HEK293 (cell line): ENCODE measurements around the gene PIGQ.

ENCODE experiments used
- FEZF1 ChIP-seq: fragments of 450-650 bp; formaldehyde crosslinking; IDR thresholded peaks from 2 replicates; pipeline ENCODE4 v1.5.1; 2016; ENCODE audit warnings: missing biosample characterization, missing genetic modification characterization
- GFI1B ChIP-seq: fragments of 450-650 bp; formaldehyde crosslinking; IDR thresholded peaks from 2 replicates; pipeline ENCODE4 v1.5.1; 2016; ENCODE audit warnings: missing biosample characterization, missing genetic modification characterization
- GLIS1 ChIP-seq: fragments of 450-650 bp; formaldehyde crosslinking; IDR thresholded peaks from 2 replicates; pipeline ENCODE4 v1.5.1; 2016; ENCODE audit warnings: missing biosample characterization, missing genetic modification characterization
- HOXD13 ChIP-seq: sonication (generic); formaldehyde crosslinking; IDR thresholded peaks from 2 replicates; pipeline ENCODE4 v1.8.0; 2022; ENCODE audit warnings: missing genetic modification reagents, borderline replicate concordance
- KLF10 ChIP-seq: fragments of 450-650 bp; IDR thresholded peaks from 2 replicates; pipeline ENCODE4 v1.5.1; 2018; ENCODE audit warnings: missing biosample characterization, mild to moderate bottlenecking, missing genetic modification characterization
- KLF7 ChIP-seq: fragments of 450-650 bp; formaldehyde crosslinking; IDR thresholded peaks from 2 replicates; pipeline ENCODE4 v1.5.1; 2016; ENCODE audit warnings: missing biosample characterization, missing genetic modification characterization, borderline replicate concordance
- OVOL3 ChIP-seq: fragments of 450-650 bp; formaldehyde crosslinking; IDR thresholded peaks from 2 replicates; pipeline ENCODE4 v1.5.1; 2016; ENCODE audit warnings: missing biosample characterization, missing genetic modification characterization
- SP2 ChIP-seq: fragments of 450-650 bp; formaldehyde crosslinking; IDR thresholded peaks from 2 replicates; pipeline ENCODE4 v1.5.1; 2016; ENCODE audit warnings: missing biosample characterization, missing genetic modification characterization
- ZFP69B ChIP-seq: fragments of 450-650 bp; formaldehyde crosslinking; IDR thresholded peaks from 2 replicates; pipeline ENCODE4 v1.5.1; 2016; ENCODE audit warnings: missing biosample characterization, missing genetic modification characterization
- ZNF202 ChIP-seq: fragments of 450-650 bp; formaldehyde crosslinking; IDR thresholded peaks from 2 replicates; pipeline ENCODE4 v1.5.1; 2016; ENCODE audit warnings: missing biosample characterization, missing genetic modification characterization, borderline replicate concordance
- ZNF211 ChIP-seq: fragments of 450-650 bp; formaldehyde crosslinking; IDR thresholded peaks from 2 replicates; pipeline ENCODE4 v1.5.1; 2016; ENCODE audit warnings: low read depth, missing biosample characterization, missing genetic modification characterization
- ZNF239 ChIP-seq: fragments of 450-650 bp; formaldehyde crosslinking; IDR thresholded peaks from 2 replicates; pipeline ENCODE4 v1.5.1; 2016; ENCODE audit warnings: missing biosample characterization, missing genetic modification characterization
- ZNF266 ChIP-seq: fragments of 450-650 bp; formaldehyde crosslinking; IDR thresholded peaks from 2 replicates; pipeline ENCODE4 v1.5.1; 2016; ENCODE audit warnings: missing biosample characterization, missing genetic modification characterization, low read depth
- ZNF292 ChIP-seq: fragments of 450-650 bp; formaldehyde crosslinking; IDR thresholded peaks from 2 replicates; pipeline ENCODE4 v1.5.1; 2016; ENCODE audit warnings: low read depth, missing biosample characterization, missing genetic modification characterization, borderline replicate concordance
- ZNF324 ChIP-seq: fragments of 450-650 bp; formaldehyde crosslinking; IDR thresholded peaks from 2 replicates; pipeline ENCODE4 v1.5.1; 2016; ENCODE audit warnings: missing biosample characterization, missing genetic modification characterization
- ZNF335 ChIP-seq: fragments of 450-650 bp; formaldehyde crosslinking; conservative IDR thresholded peaks from 2 replicates; pipeline ENCODE4 v1.5.1; 2016; ENCODE audit warnings: missing biosample characterization, missing genetic modification characterization
- ZNF404 ChIP-seq: fragments of 450-650 bp; formaldehyde crosslinking; IDR thresholded peaks from 2 replicates; pipeline ENCODE4 v1.5.1; 2017; ENCODE audit warnings: missing biosample characterization, missing genetic modification characterization
- ZNF501 ChIP-seq: fragments of 450-650 bp; formaldehyde crosslinking; IDR thresholded peaks from 2 replicates; pipeline ENCODE4 v1.5.1; 2016; ENCODE audit warnings: missing biosample characterization, missing genetic modification characterization
- ZNF76 ChIP-seq: fragments of 450-650 bp; formaldehyde crosslinking; IDR thresholded peaks from 2 replicates; pipeline ENCODE4; 2016; ENCODE audit warnings: low read depth, missing biosample characterization, missing genetic modification characterization, borderline replicate concordance
- ZNF776 ChIP-seq: fragments of 450-650 bp; formaldehyde crosslinking; IDR thresholded peaks from 2 replicates; pipeline ENCODE4 v1.5.0; 2017; ENCODE audit warnings: missing biosample characterization, missing genetic modification characterization, borderline replicate concordance
- ZNF777 ChIP-seq: fragments of 450-650 bp; formaldehyde crosslinking; IDR thresholded peaks from 2 replicates; pipeline ENCODE4 v1.5.1; 2017; ENCODE audit warnings: missing biosample characterization, missing genetic modification characterization, borderline replicate concordance
- ZSCAN30 ChIP-seq: fragments of 450-650 bp; IDR thresholded peaks from 2 replicates; pipeline ENCODE4 v1.5.1; 2018; ENCODE audit warnings: missing biosample characterization, mild to moderate bottlenecking, missing genetic modification characterization, moderate library complexity
- ZXDB ChIP-seq: fragments of 450-650 bp; formaldehyde crosslinking; IDR thresholded peaks from 2 replicates; pipeline ENCODE4 v1.5.1; 2016; ENCODE audit warnings: missing biosample characterization, missing genetic modification characterization
- TF ChIP-seq, protein P1 (sequence below): fragments of 450-650 bp; IDR thresholded peaks from 2 replicates; pipeline ENCODE4 v1.5.1; 2018; ENCODE audit warnings: missing biosample characterization, missing genetic modification characterization
- TF ChIP-seq, protein P2 (sequence below): fragments of 450-650 bp; formaldehyde crosslinking; optimal IDR thresholded peaks from 2 replicates; pipeline ENCODE3; 2016; ENCODE audit warnings: missing biosample characterization, mild to moderate bottlenecking, missing genetic modification characterization
- TF ChIP-seq, protein P3 (sequence below): fragments of 450-650 bp; formaldehyde crosslinking; IDR thresholded peaks from 2 replicates; pipeline ENCODE4 v1.5.1; 2016; ENCODE audit warnings: missing biosample characterization, missing genetic modification characterization
- TF ChIP-seq, protein P4 (sequence below): fragments of 450-650 bp; formaldehyde crosslinking; IDR thresholded peaks from 2 replicates; pipeline ENCODE4 v1.5.1; 2016; ENCODE audit warnings: missing biosample characterization, missing genetic modification characterization
- TF ChIP-seq, protein P5 (sequence below): fragments of 450-650 bp; formaldehyde crosslinking; IDR thresholded peaks from 2 replicates; pipeline ENCODE4 v1.5.1; 2016; ENCODE audit warnings: missing biosample characterization, missing genetic modification characterization
- TF ChIP-seq, protein P6 (sequence below): fragments of 450-650 bp; formaldehyde crosslinking; IDR thresholded peaks from 2 replicates; pipeline ENCODE4 v1.5.1; 2017; ENCODE audit warnings: missing biosample characterization, missing genetic modification characterization
- TF ChIP-seq, protein P7 (sequence below): fragments of 450-650 bp; formaldehyde crosslinking; IDR thresholded peaks from 2 replicates; pipeline ENCODE4 v1.5.1; 2016; ENCODE audit warnings: missing biosample characterization, missing genetic modification characterization

The PIGQ gene

DNA sequence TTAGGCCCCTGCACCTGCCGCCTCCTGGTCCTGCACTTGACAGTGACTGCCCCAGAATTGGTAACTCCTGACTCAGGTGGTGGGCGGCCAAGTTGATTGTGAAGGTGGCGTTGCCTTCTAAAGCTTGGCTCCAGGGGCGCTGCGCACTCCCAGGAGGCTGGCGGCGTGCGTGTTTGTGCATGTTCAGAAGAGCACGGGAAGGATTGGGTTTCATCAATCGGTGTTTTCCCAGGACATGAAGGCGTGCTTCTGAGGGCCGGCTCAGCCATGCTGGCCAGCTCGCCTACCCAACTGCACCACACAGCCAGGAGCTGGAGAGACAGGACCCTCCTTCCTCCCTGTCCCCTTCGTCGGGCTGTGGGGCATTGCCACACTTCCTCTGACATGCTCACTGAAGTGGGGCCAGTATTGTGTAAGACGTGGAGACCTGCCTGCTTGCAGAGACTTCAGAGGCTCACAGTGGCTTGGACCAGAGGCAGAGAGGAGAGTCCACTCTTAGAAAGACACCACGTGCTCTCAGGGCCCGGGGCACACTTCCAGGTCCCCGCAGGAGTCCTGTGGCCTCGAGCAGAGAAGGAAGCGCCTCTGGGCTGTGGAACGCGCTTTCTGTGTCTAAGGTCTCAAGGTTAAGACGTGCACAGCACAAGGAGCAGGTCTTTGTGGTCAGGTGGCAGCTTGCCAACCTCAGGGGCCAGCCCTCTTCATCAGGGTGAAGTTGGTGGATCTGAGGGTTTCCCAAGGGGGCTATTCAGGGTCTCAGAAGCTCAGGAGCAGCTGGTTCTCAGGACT is 22.9 kb downstream of the PIGQ start (continued):
- TF ChIP-seq ZXDB (tag by site-specific recombination) (peak; percentile 82), KLF7 (tag by site-specific recombination) (no peak), ZNF266 (tag by site-specific recombination) (no peak), ZNF211 (tag by site-specific recombination) (no peak), GFI1B (no peak), ZNF324 (no peak), ZNF776 (tag by site-specific recombination) (no peak), SP2 (peak; percentile 50; the same call in 1 of the 2 replicates), ZSCAN30 (tag by site-specific recombination) (peak; percentile 63), ZNF292 (tag by site-specific recombination) (no peak), GLIS1 (tag by site-specific recombination) (peak; percentile 92), KLF10 (tag by site-specific recombination) (peak; percentile 30; the same call in 1 of the 2 replicates), ZNF76 (tag by site-specific recombination) (peak; percentile 27; the same call in 1 of the 2 replicates), ZNF202 (tag by site-specific recombination) (no peak), HOXD13 (CRISPR knock-in tag) (no peak), OVOL3 (tag by site-specific recombination) (no peak), ZNF239 (tag by site-specific recombination) (no peak), ZNF335 (tag by site-specific recombination) (0 out of 2 replicates have a peak, but pooled peaks have one; percentile 14), ZFP69B (tag by site-specific recombination) (peak; percentile 58; the same call in 1 of the 2 replicates), ZNF777 (tag by site-specific recombination) (no peak), FEZF1 (tag by site-specific recombination) (no peak), ZNF501 (tag by site-specific recombination) (no peak), ZNF404 (tag by site-specific recombination) (no peak)
- TF ChIP-seq, protein P1, sequence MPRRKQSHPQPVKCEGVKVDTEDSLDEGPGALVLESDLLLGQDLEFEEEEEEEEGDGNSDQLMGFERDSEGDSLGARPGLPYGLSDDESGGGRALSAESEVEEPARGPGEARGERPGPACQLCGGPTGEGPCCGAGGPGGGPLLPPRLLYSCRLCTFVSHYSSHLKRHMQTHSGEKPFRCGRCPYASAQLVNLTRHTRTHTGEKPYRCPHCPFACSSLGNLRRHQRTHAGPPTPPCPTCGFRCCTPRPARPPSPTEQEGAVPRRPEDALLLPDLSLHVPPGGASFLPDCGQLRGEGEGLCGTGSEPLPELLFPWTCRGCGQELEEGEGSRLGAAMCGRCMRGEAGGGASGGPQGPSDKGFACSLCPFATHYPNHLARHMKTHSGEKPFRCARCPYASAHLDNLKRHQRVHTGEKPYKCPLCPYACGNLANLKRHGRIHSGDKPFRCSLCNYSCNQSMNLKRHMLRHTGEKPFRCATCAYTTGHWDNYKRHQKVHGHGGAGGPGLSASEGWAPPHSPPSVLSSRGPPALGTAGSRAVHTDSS (tag by site-specific recombination) = no peak
- TF ChIP-seq, protein P2, sequence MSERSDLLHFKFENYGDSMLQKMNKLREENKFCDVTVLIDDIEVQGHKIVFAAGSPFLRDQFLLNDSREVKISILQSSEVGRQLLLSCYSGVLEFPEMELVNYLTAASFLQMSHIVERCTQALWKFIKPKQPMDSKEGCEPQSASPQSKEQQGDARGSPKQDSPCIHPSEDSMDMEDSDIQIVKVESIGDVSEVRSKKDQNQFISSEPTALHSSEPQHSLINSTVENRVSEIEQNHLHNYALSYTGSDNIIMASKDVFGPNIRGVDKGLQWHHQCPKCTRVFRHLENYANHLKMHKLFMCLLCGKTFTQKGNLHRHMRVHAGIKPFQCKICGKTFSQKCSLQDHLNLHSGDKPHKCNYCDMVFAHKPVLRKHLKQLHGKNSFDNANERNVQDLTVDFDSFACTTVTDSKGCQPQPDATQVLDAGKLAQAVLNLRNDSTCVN (tag by site-specific recombination) = peak; percentile 54
- TF ChIP-seq, protein P3, sequence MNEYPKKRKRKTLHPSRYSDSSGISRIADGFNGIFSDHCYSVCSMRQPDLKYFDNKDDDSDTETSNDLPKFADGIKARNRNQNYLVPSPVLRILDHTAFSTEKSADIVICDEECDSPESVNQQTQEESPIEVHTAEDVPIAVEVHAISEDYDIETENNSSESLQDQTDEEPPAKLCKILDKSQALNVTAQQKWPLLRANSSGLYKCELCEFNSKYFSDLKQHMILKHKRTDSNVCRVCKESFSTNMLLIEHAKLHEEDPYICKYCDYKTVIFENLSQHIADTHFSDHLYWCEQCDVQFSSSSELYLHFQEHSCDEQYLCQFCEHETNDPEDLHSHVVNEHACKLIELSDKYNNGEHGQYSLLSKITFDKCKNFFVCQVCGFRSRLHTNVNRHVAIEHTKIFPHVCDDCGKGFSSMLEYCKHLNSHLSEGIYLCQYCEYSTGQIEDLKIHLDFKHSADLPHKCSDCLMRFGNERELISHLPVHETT = peak; percentile 67
- TF ChIP-seq, protein P4, sequence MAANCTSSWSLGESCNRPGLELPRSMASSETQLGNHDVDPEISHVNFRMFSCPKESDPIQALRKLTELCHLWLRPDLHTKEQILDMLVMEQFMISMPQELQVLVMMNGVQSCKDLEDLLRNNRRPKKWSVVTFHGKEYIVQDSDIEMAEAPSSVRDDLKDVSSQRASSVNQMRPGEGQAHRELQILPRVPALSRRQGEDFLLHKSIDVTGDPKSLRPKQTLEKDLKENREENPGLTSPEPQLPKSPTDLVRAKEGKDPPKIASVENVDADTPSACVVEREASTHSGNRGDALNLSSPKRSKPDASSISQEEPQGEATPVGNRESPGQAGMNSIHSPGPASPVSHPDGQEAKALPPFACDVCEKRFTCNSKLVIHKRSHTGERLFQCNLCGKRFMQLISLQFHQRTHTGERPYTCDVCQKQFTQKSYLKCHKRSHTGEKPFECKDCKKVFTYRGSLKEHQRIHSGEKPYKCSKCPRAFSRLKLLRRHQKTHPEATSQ = no peak
- TF ChIP-seq, protein P5, sequence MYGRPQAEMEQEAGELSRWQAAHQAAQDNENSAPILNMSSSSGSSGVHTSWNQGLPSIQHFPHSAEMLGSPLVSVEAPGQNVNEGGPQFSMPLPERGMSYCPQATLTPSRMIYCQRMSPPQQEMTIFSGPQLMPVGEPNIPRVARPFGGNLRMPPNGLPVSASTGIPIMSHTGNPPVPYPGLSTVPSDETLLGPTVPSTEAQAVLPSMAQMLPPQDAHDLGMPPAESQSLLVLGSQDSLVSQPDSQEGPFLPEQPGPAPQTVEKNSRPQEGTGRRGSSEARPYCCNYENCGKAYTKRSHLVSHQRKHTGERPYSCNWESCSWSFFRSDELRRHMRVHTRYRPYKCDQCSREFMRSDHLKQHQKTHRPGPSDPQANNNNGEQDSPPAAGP (tag by site-specific recombination) = peak; percentile 71
- TF ChIP-seq, protein P6, sequence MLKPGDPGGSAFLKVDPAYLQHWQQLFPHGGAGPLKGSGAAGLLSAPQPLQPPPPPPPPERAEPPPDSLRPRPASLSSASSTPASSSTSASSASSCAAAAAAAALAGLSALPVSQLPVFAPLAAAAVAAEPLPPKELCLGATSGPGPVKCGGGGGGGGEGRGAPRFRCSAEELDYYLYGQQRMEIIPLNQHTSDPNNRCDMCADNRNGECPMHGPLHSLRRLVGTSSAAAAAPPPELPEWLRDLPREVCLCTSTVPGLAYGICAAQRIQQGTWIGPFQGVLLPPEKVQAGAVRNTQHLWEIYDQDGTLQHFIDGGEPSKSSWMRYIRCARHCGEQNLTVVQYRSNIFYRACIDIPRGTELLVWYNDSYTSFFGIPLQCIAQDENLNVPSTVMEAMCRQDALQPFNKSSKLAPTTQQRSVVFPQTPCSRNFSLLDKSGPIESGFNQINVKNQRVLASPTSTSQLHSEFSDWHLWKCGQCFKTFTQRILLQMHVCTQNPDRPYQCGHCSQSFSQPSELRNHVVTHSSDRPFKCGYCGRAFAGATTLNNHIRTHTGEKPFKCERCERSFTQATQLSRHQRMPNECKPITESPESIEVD (tag by site-specific recombination) = no peak
- TF ChIP-seq, protein P7, sequence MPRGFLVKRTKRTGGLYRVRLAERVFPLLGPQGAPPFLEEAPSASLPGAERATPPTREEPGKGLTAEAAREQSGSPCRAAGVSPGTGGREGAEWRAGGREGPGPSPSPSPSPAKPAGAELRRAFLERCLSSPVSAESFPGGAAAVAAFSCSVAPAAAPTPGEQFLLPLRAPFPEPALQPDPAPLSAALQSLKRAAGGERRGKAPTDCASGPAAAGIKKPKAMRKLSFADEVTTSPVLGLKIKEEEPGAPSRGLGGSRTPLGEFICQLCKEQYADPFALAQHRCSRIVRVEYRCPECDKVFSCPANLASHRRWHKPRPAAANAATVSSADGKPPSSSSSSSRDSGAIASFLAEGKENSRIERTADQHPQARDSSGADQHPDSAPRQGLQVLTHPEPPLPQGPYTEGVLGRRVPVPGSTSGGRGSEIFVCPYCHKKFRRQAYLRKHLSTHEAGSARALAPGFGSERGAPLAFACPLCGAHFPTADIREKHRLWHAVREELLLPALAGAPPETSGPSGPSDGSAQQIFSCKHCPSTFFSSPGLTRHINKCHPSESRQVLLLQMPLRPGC (tag by site-specific recombination) = no peak
